Measurements from ENCODE around the gene CHST12. TPM values are rescaled to one million over a fixed set of nuclear protein-coding genes. Genes with fewer than 3 reads are reported as not detected.
A peak's percentile ranks its signal among the peaks of the same experiment; 100 is the strongest.

Gene CHST12
- total and polyA plus RNA-seq, 7 donors: 1.2 to 11.9 (median 10.3) TPM

DNA sequence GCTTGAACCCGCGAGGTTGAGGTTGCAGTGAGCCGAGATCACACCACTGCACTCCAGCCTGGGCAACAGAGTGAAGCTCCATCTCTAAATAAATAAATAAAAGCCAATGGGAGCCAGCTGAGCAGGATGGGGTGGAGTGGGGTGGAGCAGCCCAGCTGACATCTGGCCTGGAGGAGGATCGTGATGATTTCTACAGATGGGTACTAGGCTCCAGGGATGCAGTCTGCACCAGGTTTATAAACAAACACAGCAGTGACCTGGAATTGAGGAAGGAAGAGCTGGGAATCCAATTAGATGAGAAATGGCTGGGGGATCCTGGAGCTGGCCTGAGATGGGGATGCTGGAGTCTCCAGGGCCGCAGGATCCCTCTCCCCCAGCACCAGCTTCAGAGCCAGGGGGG lies 80.1 kb downstream of the CHST12 start:
- no peak overlapping the region for H3K4me3 ChIP-seq
- peaks cover 0 to 9% (median 3%) of the 10 kb centered on the region in 4 donors for H3K9me3 ChIP-seq
- no peaks in the 10 kb centered on the region for H3K36me3 ChIP-seq
- H3K27ac ChIP-seq: no peak overlapping the region
- 64 to 72% methylated on average over 5 of the region's 5 CpGs for WGBS, 2 donors
- H3K4me1 ChIP-seq: peaks cover 0 to 16% (median 16%) of the 10 kb centered on the region in 4 donors
- no peak for TF ChIP-seq POLR2A (IDR thresholded peaks at IDR 0.05)
- H3K27me3 ChIP-seq: peaks cover 7 to 85% (median 29%) of the 10 kb centered on the region in 3 donors
- intact Hi-C loops (cut with DNase I): no loop called here
- DNase-seq: no peak

DNA sequence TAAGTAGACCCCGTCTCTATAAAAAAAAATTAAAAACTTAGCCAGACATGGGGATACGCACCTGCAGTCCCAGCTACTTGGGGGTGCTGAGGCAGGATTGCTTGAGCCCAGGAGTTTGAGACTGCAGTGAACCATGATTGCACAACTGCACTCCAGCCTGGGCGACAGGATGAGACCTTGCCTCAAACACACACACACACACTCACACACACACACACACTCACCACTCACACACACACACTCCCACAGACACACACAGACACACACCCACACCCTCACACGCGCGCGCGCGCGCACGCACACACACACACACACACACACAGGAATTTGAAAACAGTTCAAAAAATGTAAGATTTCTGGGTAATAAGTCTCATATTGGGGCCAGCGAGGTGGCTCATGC lies 81.5 kb downstream of the CHST12 start:
- intact Hi-C loops (cut with DNase I): no loop called here
- H3K27ac ChIP-seq: no peak overlapping the region
- H3K27me3 ChIP-seq: peaks cover 4 to 72% (median 19%) of the 10 kb centered on the region in 3 donors
- TF ChIP-seq, protein P1, sequence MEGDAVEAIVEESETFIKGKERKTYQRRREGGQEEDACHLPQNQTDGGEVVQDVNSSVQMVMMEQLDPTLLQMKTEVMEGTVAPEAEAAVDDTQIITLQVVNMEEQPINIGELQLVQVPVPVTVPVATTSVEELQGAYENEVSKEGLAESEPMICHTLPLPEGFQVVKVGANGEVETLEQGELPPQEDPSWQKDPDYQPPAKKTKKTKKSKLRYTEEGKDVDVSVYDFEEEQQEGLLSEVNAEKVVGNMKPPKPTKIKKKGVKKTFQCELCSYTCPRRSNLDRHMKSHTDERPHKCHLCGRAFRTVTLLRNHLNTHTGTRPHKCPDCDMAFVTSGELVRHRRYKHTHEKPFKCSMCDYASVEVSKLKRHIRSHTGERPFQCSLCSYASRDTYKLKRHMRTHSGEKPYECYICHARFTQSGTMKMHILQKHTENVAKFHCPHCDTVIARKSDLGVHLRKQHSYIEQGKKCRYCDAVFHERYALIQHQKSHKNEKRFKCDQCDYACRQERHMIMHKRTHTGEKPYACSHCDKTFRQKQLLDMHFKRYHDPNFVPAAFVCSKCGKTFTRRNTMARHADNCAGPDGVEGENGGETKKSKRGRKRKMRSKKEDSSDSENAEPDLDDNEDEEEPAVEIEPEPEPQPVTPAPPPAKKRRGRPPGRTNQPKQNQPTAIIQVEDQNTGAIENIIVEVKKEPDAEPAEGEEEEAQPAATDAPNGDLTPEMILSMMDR (IDR thresholded peaks at IDR 0.05): no peak
- TF ChIP-seq POLR2AphosphoS5 (IDR thresholded peaks at IDR 0.05): no peak
- no peak for TF ChIP-seq POLR2A (IDR thresholded peaks at IDR 0.05)
- no peak for TF ChIP-seq EP300 (IDR thresholded peaks at IDR 0.05)
- H3K9me3 ChIP-seq: peaks cover 0 to 9% (median 3%) of the 10 kb centered on the region in 4 donors
- no peak for DNase-seq
- 83 to 85% methylated on average over 12 of the region's 12 CpGs for WGBS, 2 donors
- no peak overlapping the region for H3K4me3 ChIP-seq
- H3K36me3 ChIP-seq: no peaks in the 10 kb centered on the region
- H3K4me1 ChIP-seq: peaks cover 0 to 12% (median 10%) of the 10 kb centered on the region in 4 donors

DNA sequence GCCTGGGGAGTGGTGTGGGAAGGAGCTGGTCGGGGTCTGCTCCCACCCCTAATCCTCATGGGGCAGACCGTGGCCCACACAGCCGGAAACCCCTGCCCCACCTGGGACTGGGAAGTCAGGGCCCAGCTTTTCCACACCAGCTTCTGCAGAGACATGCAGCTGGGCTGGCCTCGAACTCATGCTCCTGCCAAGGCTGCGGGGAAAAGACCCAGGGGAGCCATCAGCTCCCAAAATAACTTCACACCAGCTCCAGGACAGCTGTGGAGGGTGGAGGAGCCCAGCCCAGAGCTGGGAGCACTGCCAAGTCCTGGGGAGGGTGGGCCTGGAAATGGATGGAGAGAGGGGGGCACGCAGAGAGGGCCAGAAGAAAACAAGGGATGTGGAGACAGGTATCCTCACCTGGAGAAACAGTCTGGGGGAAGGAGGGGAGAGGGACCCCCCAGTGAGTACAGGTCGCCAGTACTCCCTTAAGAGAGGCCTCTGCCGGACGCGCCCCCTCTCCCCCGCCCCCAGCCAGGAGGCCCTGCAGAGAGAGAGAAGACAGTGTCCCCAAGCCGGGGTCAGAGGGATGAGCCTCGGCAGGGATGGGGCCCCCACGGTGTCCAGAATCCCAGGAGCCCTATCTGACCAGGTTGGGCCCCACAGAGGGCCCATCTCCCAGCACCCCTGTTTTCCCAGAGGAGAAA lies 84.3 kb downstream of the CHST12 start:
- intact Hi-C loops (cut with DNase I): no loop called here
- DNase-seq: no peak
- peak overlapping the region in 3 of 4 donors; percentile 19 to 54 (median 51) for H3K27ac ChIP-seq
- H3K4me3 ChIP-seq: no peak overlapping the region
- H3K4me1 ChIP-seq: peaks cover 0 to 12% (median 10%) of the 10 kb centered on the region in 4 donors
- peaks cover 0 to 48% (median 9%) of the 10 kb centered on the region in 3 donors for H3K27me3 ChIP-seq
- WGBS, 2 donors: 66% methylated on average over 14 of the region's 14 CpGs
- H3K36me3 ChIP-seq: no peaks in the 10 kb centered on the region
- TF ChIP-seq, protein P1 (IDR thresholded peaks at IDR 0.05): no peak
- TF ChIP-seq EP300 (IDR thresholded peaks at IDR 0.05) (no peak), POLR2AphosphoS5 (IDR thresholded peaks at IDR 0.05) (no peak), POLR2A (IDR thresholded peaks at IDR 0.05) (no peak)
- H3K9me3 ChIP-seq: peaks cover 0 to 6% (median 3%) of the 10 kb centered on the region in 4 donors

DNA sequence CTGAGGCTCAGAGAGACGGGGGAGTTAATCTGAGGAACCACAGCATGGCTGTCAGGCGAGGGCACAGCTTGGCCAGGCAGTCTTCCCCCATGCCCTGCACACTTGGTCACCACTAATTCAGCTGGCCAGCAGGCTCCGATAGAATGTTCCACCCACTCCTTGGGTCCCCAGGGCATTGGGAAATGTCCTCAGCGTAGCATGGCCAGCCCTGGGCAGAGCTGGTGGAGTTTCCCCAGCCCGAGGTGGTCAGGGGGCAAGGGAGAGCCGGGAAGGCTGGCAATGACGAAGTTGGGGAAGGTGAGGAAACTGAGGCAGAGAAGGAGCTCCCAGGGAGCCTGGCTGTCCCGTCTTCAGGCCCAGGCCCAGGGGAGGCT lies 84.8 kb downstream of the CHST12 start:
- H3K4me1 ChIP-seq: peaks cover 0 to 12% (median 10%) of the 10 kb centered on the region in 4 donors
- H3K27me3 ChIP-seq: peaks cover 0 to 48% (median 8%) of the 10 kb centered on the region in 3 donors
- peaks cover 0 to under 1% (median under 1%) of the 10 kb centered on the region in 4 donors for H3K9me3 ChIP-seq
- TF ChIP-seq POLR2AphosphoS5 (IDR thresholded peaks at IDR 0.05): no peak
- TF ChIP-seq, protein P1 (IDR thresholded peaks at IDR 0.05): no peak
- TF ChIP-seq POLR2A (IDR thresholded peaks at IDR 0.05): no peak
- TF ChIP-seq EP300 (IDR thresholded peaks at IDR 0.05): no peak
- intact Hi-C loops (cut with DNase I): no loop called here
- H3K36me3 ChIP-seq: no peaks in the 10 kb centered on the region
- no peak overlapping the region for H3K4me3 ChIP-seq
- DNase-seq: no peak
- 78% methylated on average over 8 of the region's 8 CpGs for WGBS, 2 donors
- H3K27ac ChIP-seq: peak overlapping the region; percentile 31 to 54 (median 42)

DNA sequence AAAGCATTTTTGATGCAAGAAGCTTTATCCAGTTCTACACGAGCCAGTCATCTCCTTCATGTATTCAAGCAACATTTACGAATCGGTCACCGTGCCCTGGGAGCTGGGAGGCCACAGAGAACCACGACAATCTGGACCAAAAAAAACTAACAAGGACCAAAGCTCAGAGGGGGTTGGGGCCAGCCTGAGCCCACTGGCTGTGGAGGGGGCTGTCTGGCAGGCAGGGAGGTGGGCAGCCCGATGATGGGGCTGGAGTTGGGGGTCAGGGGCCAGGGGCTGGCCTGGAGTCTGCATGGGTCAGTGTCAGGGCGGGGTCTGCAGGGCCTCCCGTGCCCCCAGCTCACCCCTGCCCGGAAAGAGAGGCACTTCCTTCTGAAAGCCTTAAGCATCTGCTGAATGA lies 85.3 kb downstream of the CHST12 start:
- Histone ChIP-seq H3K4me1 (peaks cover 0 to 12% (median 10%) of the 10 kb centered on the region in 4 donors), H3K9me3 (no peaks in the 10 kb centered on the region), H3K27ac (peak overlapping the region; percentile 31 to 54 (median 42)), H3K27me3 (peaks cover 0 to 46% (median 8%) of the 10 kb centered on the region in 3 donors), H3K4me3 (no peak overlapping the region), H3K36me3 (no peaks in the 10 kb centered on the region)
- intact Hi-C loops (cut with DNase I): no loop called here
- no peak for DNase-seq
- TF ChIP-seq POLR2A (IDR thresholded peaks at IDR 0.05): no peak
- TF ChIP-seq POLR2AphosphoS5 (IDR thresholded peaks at IDR 0.05): no peak
- no peak for TF ChIP-seq EP300 (IDR thresholded peaks at IDR 0.05)
- TF ChIP-seq, protein P1 (IDR thresholded peaks at IDR 0.05): no peak
- WGBS, 2 donors: 44 to 45% methylated on average over 9 of the region's 9 CpGs
